Stomach (tissue), 4 donors: ENCODE data around the gene SAMD3.

Experiments used
- EP300 ChIP-seq: sonication (generic); formaldehyde crosslinking; IDR thresholded peaks from one replicate; pipeline ENCODE4 v1.6.1; 2017; ENCODE audit warnings: antibody characterized with exemption
- POLR2A ChIP-seq, 4 donors: fragments of 450-650 bp; IDR thresholded peaks; one replicate each; pipeline ENCODE4 v1.6.1; 2016; ENCODE audit warnings: antibody characterized with exemption in 4 of 4, control low read depth in 2 of 4, mild to moderate bottlenecking in 1 of 4, moderate library complexity in 1 of 4
- POLR2AphosphoS5 ChIP-seq, 3 donors: sonication (generic); formaldehyde crosslinking; IDR thresholded peaks; one replicate each; pipeline ENCODE4 v1.6.1; 2016; ENCODE audit warnings: antibody characterized with exemption in 3 of 3
- TF ChIP-seq, protein P1 (sequence below), 7 experiments: fragments of 450-650 bp in 4 of 7; fragments of 200-600 bp in 3 of 7; sonication (generic) in 3 of 7; IDR thresholded peaks; one replicate each; pipeline ENCODE4 v1.5.1; 2016 to 2019; ENCODE audit warnings: antibody characterized with exemption in 7 of 7, control low read depth in 2 of 7, mild to moderate bottlenecking in 1 of 7

DNA sequence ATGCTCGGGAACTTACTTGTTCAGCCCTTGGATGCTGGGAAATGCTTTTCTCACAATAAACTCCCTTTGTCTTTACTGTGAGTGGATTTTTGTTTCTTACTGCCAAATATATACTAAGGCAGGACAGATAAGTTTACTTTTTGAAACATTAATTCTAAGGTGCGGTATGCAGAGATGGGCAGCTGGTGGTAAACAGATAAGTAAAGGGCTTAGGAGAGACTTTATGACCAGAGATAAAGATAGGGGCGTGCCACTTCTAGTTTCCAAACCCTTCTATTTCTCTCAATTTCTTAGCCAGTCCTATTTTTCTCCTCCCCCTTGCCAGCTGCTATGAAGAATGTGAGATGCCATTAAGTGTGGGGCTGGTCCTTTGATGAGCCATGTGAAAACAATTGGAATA lies 16.3 kb downstream of the SAMD3 start:
- TF ChIP-seq, protein P1, sequence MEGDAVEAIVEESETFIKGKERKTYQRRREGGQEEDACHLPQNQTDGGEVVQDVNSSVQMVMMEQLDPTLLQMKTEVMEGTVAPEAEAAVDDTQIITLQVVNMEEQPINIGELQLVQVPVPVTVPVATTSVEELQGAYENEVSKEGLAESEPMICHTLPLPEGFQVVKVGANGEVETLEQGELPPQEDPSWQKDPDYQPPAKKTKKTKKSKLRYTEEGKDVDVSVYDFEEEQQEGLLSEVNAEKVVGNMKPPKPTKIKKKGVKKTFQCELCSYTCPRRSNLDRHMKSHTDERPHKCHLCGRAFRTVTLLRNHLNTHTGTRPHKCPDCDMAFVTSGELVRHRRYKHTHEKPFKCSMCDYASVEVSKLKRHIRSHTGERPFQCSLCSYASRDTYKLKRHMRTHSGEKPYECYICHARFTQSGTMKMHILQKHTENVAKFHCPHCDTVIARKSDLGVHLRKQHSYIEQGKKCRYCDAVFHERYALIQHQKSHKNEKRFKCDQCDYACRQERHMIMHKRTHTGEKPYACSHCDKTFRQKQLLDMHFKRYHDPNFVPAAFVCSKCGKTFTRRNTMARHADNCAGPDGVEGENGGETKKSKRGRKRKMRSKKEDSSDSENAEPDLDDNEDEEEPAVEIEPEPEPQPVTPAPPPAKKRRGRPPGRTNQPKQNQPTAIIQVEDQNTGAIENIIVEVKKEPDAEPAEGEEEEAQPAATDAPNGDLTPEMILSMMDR (IDR thresholded peaks at IDR 0.05), result no peak
- no peak for TF ChIP-seq POLR2A (IDR thresholded peaks at IDR 0.05)
- no peak for TF ChIP-seq POLR2AphosphoS5 (IDR thresholded peaks at IDR 0.05)
- TF ChIP-seq EP300, result no peak
